GM08714 (cell line): ENCODE results near the gene SH2B3.

Source experiments
- H3K4me3 ChIP-seq: fragments of 200-500 bp; sonication (Bioruptor generic); 2 replicates; pipeline ENCODE4 v1.5.1; 2014; ENCODE audit warnings: mild to moderate bottlenecking, low read length, inconsistent platforms
- ZNF274 ChIP-seq: IDR thresholded peaks from 2 replicates; pipeline ENCODE4 v1.6.1; 2012; ENCODE audit warnings: mild to moderate bottlenecking, low read depth, low read length

Gene SH2B3

GRCh38 chr12:111435661-111436201 lies 30.0 kb downstream of the SH2B3 start:
- H3K4me3 ChIP-seq: no peak overlapping the region; the same call in 1 of the 2 replicates
- no peak for TF ChIP-seq ZNF274

GRCh38 chr12:111436266-111436665 lies 30.5 kb downstream of the SH2B3 start:
- no peak overlapping the region for H3K4me3 ChIP-seq
- no peak for TF ChIP-seq ZNF274

GRCh38 chr12:111436811-111437210 lies 31.1 kb downstream of the SH2B3 start:
- no peak for TF ChIP-seq ZNF274
- no peak overlapping the region for H3K4me3 ChIP-seq

GRCh38 chr12:111437816-111438454 lies 32.2 kb downstream of the SH2B3 start:
- no peak for TF ChIP-seq ZNF274

GRCh38 chr12:111438481-111438880 lies 32.8 kb downstream of the SH2B3 start:
- TF ChIP-seq ZNF274: no peak
- no peak overlapping the region for H3K4me3 ChIP-seq

More at GRCh38 chr12:111437816-111438454, 32.2 kb downstream of the SH2B3 start:
- H3K4me3 ChIP-seq: no peak overlapping the region

GRCh38 chr12:111439657-111440151 lies 34.0 kb downstream of the SH2B3 start:
- no peak overlapping the region for H3K4me3 ChIP-seq
- no peak for TF ChIP-seq ZNF274

- no peak overlapping the region for H3K4me3 ChIP-seq
- no peak for TF ChIP-seq ZNF274
Measured at GRCh38 chr12:111440152-111440551, 34.4 kb downstream of the SH2B3 start.

GRCh38 chr12:111440631-111441030 lies 34.9 kb downstream of the SH2B3 start:
- TF ChIP-seq ZNF274: no peak
- no peak overlapping the region for H3K4me3 ChIP-seq

GRCh38 chr12:111441107-111441928 lies 35.6 kb downstream of the SH2B3 start:
- no peak for TF ChIP-seq ZNF274
- H3K4me3 ChIP-seq: no peak overlapping the region

- no peak overlapping the region for H3K4me3 ChIP-seq
- no peak for TF ChIP-seq ZNF274
Measured at GRCh38 chr12:111442301-111443045, 36.8 kb downstream of the SH2B3 start.

GRCh38 chr12:111443086-111443485 lies 37.4 kb downstream of the SH2B3 start:
- no peak for TF ChIP-seq ZNF274
- no peak overlapping the region for H3K4me3 ChIP-seq

- TF ChIP-seq ZNF274: no peak
- no peak overlapping the region; the same call in 1 of the 2 replicates for H3K4me3 ChIP-seq
Measured at GRCh38 chr12:111443586-111443985, 37.9 kb downstream of the SH2B3 start.

GRCh38 chr12:111444314-111444924 lies 38.7 kb downstream of the SH2B3 start:
- TF ChIP-seq ZNF274: no peak
- H3K4me3 ChIP-seq: peak overlapping the region; percentile 47; the same call in 1 of the 2 replicates
